ENCODE data around the gene SP110. TPM values are rescaled to one million over a fixed set of nuclear protein-coding genes. Genes with fewer than 3 reads are reported as not detected.
"Not testable (repeated sequence)": the region's sequence is repeated elsewhere in the genome, so short reads cannot be mapped to it uniquely, and the experiment has no call there.

The SP110 gene
- total and polyA plus RNA-seq, 3 experiments from 2014 or later = 55.2 to 106 (median 57.9) TPM

GRCh38 chr2:230131366-230131765, 88.4 kb downstream of the SP110 start:
- no peaks in the 10 kb centered on the region for H3K36me3 ChIP-seq (ENCODE audit: insufficient read depth, low read length)
- no peak overlapping the region for H3K27ac ChIP-seq (ENCODE audit: low read depth, low read length)
- H3K9me3 ChIP-seq (ENCODE audit: low read length) = no peaks in the 10 kb centered on the region
- no peak overlapping the region for H3K4me3 Mint-ChIP-seq
- POLR2A ChIA-PET = no interaction called here
- CTCF ChIA-PET = no interaction called here
- H3K27me3 Mint-ChIP-seq = peaks cover 0 to 10% of the 10 kb centered on the region in 2 donors
- H3K9me3 Mint-ChIP-seq = no peaks in the 10 kb centered on the region
- no peaks in the 10 kb centered on the region for H3K27me3 ChIP-seq (ENCODE audit: insufficient read depth, low read length, poor library complexity, severe bottlenecking)
- H3K27ac Mint-ChIP-seq = no peak overlapping the region
- DNase-seq = no peak
- peaks cover 0 to 6% (median 0%) of the 10 kb centered on the region in 3 donors for H3K4me1 Mint-ChIP-seq
- no peak overlapping the region for H3K4me3 ChIP-seq (ENCODE audit: low read length)
- no peaks in the 10 kb centered on the region for H3K4me1 ChIP-seq (ENCODE audit: insufficient read depth, low read length)
- H3K36me3 Mint-ChIP-seq = peaks cover 0 to 4% (median 0%) of the 10 kb centered on the region in 3 donors

- Mint-ChIP-seq H3K9me3 (no peaks in the 10 kb centered on the region), H3K4me3 (no peak overlapping the region), H3K27me3 (peaks cover 0 to 10% of the 10 kb centered on the region in 2 donors), H3K36me3 (peaks cover 0 to 4% (median 0%) of the 10 kb centered on the region in 3 donors), H3K27ac (no peak overlapping the region), H3K4me1 (peaks cover 0 to 7% (median under 1%) of the 10 kb centered on the region in 3 donors)
- H3K36me3 ChIP-seq (ENCODE audit: insufficient read depth, low read length) = no peaks in the 10 kb centered on the region
- no peaks in the 10 kb centered on the region for H3K9me3 ChIP-seq (ENCODE audit: low read length)
- H3K4me3 ChIP-seq (ENCODE audit: low read length) = no peak overlapping the region
- H3K27me3 ChIP-seq (ENCODE audit: insufficient read depth, low read length, poor library complexity, severe bottlenecking) = no peaks in the 10 kb centered on the region
- no peak overlapping the region for H3K27ac ChIP-seq (ENCODE audit: low read depth, low read length)
- H3K4me1 ChIP-seq (ENCODE audit: insufficient read depth, low read length) = no peaks in the 10 kb centered on the region
- ChIA-PET CTCF (no interaction called here), POLR2A (no interaction called here)
- no peak for DNase-seq
Observed at GRCh38 chr2:230130668-230131364, 89.0 kb downstream of the SP110 start.

GRCh38 chr2:230129343-230129742, 90.4 kb downstream of the SP110 start:
- H3K27me3 ChIP-seq (ENCODE audit: insufficient read depth, low read length, poor library complexity, severe bottlenecking) = no peaks in the 10 kb centered on the region
- Mint-ChIP-seq H3K36me3 (peaks cover 0 to 4% (median 0%) of the 10 kb centered on the region in 3 donors), H3K4me1 (peaks cover 13 to 22% (median 16%) of the 10 kb centered on the region in 3 donors), H3K27ac (no peak overlapping the region), H3K9me3 (no peaks in the 10 kb centered on the region), H3K27me3 (peaks cover 0 to 10% of the 10 kb centered on the region in 2 donors), H3K4me3 (no peak overlapping the region)
- no peaks in the 10 kb centered on the region for H3K36me3 ChIP-seq (ENCODE audit: insufficient read depth, low read length)
- POLR2A ChIA-PET = no interaction called here
- CTCF ChIA-PET = no interaction called here
- H3K9me3 ChIP-seq (ENCODE audit: low read length) = no peaks in the 10 kb centered on the region
- peaks cover 7% of the 10 kb centered on the region for H3K4me1 ChIP-seq (ENCODE audit: insufficient read depth, low read length)
- DNase-seq = no peak
- no peak overlapping the region for H3K27ac ChIP-seq (ENCODE audit: low read depth, low read length)
- no peak overlapping the region for H3K4me3 ChIP-seq (ENCODE audit: low read length)

GRCh38 chr2:230128623-230129342, 91.0 kb downstream of the SP110 start:
- Mint-ChIP-seq H3K4me1 (peaks cover 14 to 24% (median 19%) of the 10 kb centered on the region in 3 donors), H3K27ac (no peak overlapping the region), H3K27me3 (peaks cover 0 to 10% of the 10 kb centered on the region in 2 donors), H3K9me3 (no peaks in the 10 kb centered on the region), H3K4me3 (no peak overlapping the region), H3K36me3 (peaks cover 0 to 4% (median 0%) of the 10 kb centered on the region in 3 donors)
- no peaks in the 10 kb centered on the region for H3K9me3 ChIP-seq (ENCODE audit: low read length)
- ChIA-PET POLR2A (no interaction called here), CTCF (no interaction called here)
- no peak overlapping the region for H3K27ac ChIP-seq (ENCODE audit: low read depth, low read length)
- peaks cover 7% of the 10 kb centered on the region for H3K4me1 ChIP-seq (ENCODE audit: insufficient read depth, low read length)
- no peak for DNase-seq
- H3K4me3 ChIP-seq (ENCODE audit: low read length) = no peak overlapping the region
- no peaks in the 10 kb centered on the region for H3K36me3 ChIP-seq (ENCODE audit: insufficient read depth, low read length)
- no peaks in the 10 kb centered on the region for H3K27me3 ChIP-seq (ENCODE audit: insufficient read depth, low read length, poor library complexity, severe bottlenecking)

GRCh38 chr2:230127195-230127594, 92.6 kb downstream of the SP110 start:
- H3K4me1 ChIP-seq (ENCODE audit: insufficient read depth, low read length) = peaks cover 7% of the 10 kb centered on the region
- H3K27ac ChIP-seq (ENCODE audit: low read depth, low read length) = no peak overlapping the region
- H3K9me3 ChIP-seq (ENCODE audit: low read length) = no peaks in the 10 kb centered on the region
- ChIA-PET POLR2A (no interaction called here), CTCF (no interaction called here)
- no peaks in the 10 kb centered on the region for H3K36me3 ChIP-seq (ENCODE audit: insufficient read depth, low read length)
- Mint-ChIP-seq H3K4me1 (peaks cover 14 to 24% (median 19%) of the 10 kb centered on the region in 3 donors), H3K36me3 (peaks cover 0 to 4% (median 0%) of the 10 kb centered on the region in 3 donors), H3K27me3 (peaks cover 0 to 10% of the 10 kb centered on the region in 2 donors), H3K27ac (no peak overlapping the region), H3K4me3 (no peak overlapping the region), H3K9me3 (no peaks in the 10 kb centered on the region)
- DNase-seq = no peak
- no peak overlapping the region for H3K4me3 ChIP-seq (ENCODE audit: low read length)
- H3K27me3 ChIP-seq (ENCODE audit: insufficient read depth, low read length, poor library complexity, severe bottlenecking) = no peaks in the 10 kb centered on the region

GRCh38 chr2:230124757-230125431, 94.9 kb downstream of the SP110 start:
- POLR2A ChIA-PET = no interaction called here
- CTCF ChIA-PET = interaction anchor here (1.0 kb wide), 1 partner anchor 57 kb away, joined by 4 read pairs; no protein-coding TSS in a partner anchor
- Histone ChIP-seq H3K27me3 (ENCODE audit: insufficient read depth, low read length, poor library complexity, severe bottlenecking) (no peaks in the 10 kb centered on the region), H3K36me3 (ENCODE audit: insufficient read depth, low read length) (no peaks in the 10 kb centered on the region), H3K9me3 (ENCODE audit: low read length) (no peaks in the 10 kb centered on the region), H3K27ac (ENCODE audit: low read depth, low read length) (no peak overlapping the region), H3K4me3 (ENCODE audit: low read length) (no peak overlapping the region), H3K4me1 (ENCODE audit: insufficient read depth, low read length) (peaks cover 7% of the 10 kb centered on the region)
- H3K27ac Mint-ChIP-seq = peak overlapping the region in 4 of 8 donors; percentile 5 to 63 (median 58)
- no peak for DNase-seq
- peak overlapping the region in 5 of 7 donors; percentile 44 to 72 (median 62) for H3K4me3 Mint-ChIP-seq
- H3K27me3 Mint-ChIP-seq = no peaks in the 10 kb centered on the region
- peaks cover 14 to 24% (median 19%) of the 10 kb centered on the region in 3 donors for H3K4me1 Mint-ChIP-seq
- peaks cover 0 to 10% (median 0%) of the 10 kb centered on the region in 3 donors for H3K36me3 Mint-ChIP-seq
- peaks cover 0 to 2% (median 0%) of the 10 kb centered on the region in 5 donors for H3K9me3 Mint-ChIP-seq

GRCh38 chr2:230124235-230124634, 95.5 kb downstream of the SP110 start:
- Mint-ChIP-seq H3K4me1 (peaks cover 14 to 24% (median 19%) of the 10 kb centered on the region in 3 donors), H3K27me3 (no peaks in the 10 kb centered on the region), H3K27ac (peak overlapping the region in 2 of 8 donors; percentile 21 to 63), H3K36me3 (peaks cover 0 to 10% (median 0%) of the 10 kb centered on the region in 3 donors), H3K9me3 (peaks cover 0 to 4% (median 0%) of the 10 kb centered on the region in 5 donors), H3K4me3 (peak overlapping the region in 1 of 7 donors; percentile 4)
- DNase-seq = no peak
- H3K4me3 ChIP-seq (ENCODE audit: low read length) = no peak overlapping the region
- no peaks in the 10 kb centered on the region for H3K9me3 ChIP-seq (ENCODE audit: low read length)
- CTCF ChIA-PET = interaction anchor here (1.0 kb wide), 1 partner anchor 57 kb away, joined by 4 read pairs; no protein-coding TSS in a partner anchor
- no peaks in the 10 kb centered on the region for H3K36me3 ChIP-seq (ENCODE audit: insufficient read depth, low read length)
- POLR2A ChIA-PET = no interaction called here
- H3K27ac ChIP-seq (ENCODE audit: low read depth, low read length) = no peak overlapping the region
- no peaks in the 10 kb centered on the region for H3K27me3 ChIP-seq (ENCODE audit: insufficient read depth, low read length, poor library complexity, severe bottlenecking)
- peaks cover 7% of the 10 kb centered on the region for H3K4me1 ChIP-seq (ENCODE audit: insufficient read depth, low read length)

- DNase-seq; H3K9me3 ChIP-seq (ENCODE audit: low read length); H3K4me1 ChIP-seq (ENCODE audit: insufficient read depth, low read length); CTCF ChIA-PET; H3K27me3 ChIP-seq (ENCODE audit: insufficient read depth, low read length, poor library complexity, severe bottlenecking); H3K27ac Mint-ChIP-seq; H3K4me3 ChIP-seq (ENCODE audit: low read length); H3K36me3 ChIP-seq (ENCODE audit: insufficient read depth, low read length); H3K27ac ChIP-seq (ENCODE audit: low read depth, low read length); POLR2A ChIA-PET; H3K9me3 Mint-ChIP-seq; H3K4me3 Mint-ChIP-seq: not testable (repeated sequence)
- H3K27me3 Mint-ChIP-seq = peaks cover 5 to 19% of the 10 kb centered on the region in 2 donors
- H3K36me3 Mint-ChIP-seq = peaks cover 0 to 22% (median 0%) of the 10 kb centered on the region in 3 donors
- peaks cover 11 to 13% (median 13%) of the 10 kb centered on the region in 3 donors for H3K4me1 Mint-ChIP-seq
Observed at GRCh38 chr2:230120376-230120775, 99.4 kb downstream of the SP110 start.
